Esophagus muscularis mucosa (tissue), 4 donors: ENCODE data around the gene EHBP1. TPM values are rescaled to one million over a fixed set of nuclear protein-coding genes. Genes with fewer than 3 reads are reported as not detected.

Experiments used
- DNase-seq: peaks from one replicate; pipeline ENCODE4 v3.0.0-alpha.2; 2017; ENCODE audit errors: extremely low spot score
- H3K27ac ChIP-seq, 4 donors: fragments of 200-600 bp; sonication (generic); replicated peaks in 1 of 4; 1 replicate in 3 of 4; 2 replicates in 1 of 4; pipeline ENCODE4 v1.5.1; 2016 to 2019; ENCODE audit warnings: mild to moderate bottlenecking in 1 of 4
- H3K27me3 ChIP-seq, 4 donors: fragments of 200-600 bp; sonication (generic); one replicate each; pipeline versions ENCODE4 v1.5.1 to v1.6.0; 2016 to 2019
- H3K36me3 ChIP-seq, 4 donors: fragments of 200-600 bp; sonication (generic); one replicate each; pipeline ENCODE4 v1.5.1; 2016 to 2019
- H3K4me1 ChIP-seq, 4 donors: fragments of 200-600 bp; sonication (generic); one replicate each; pipeline ENCODE4 v1.5.1; 2016 to 2019
- H3K4me3 ChIP-seq, 4 donors: fragments of 200-600 bp; sonication (generic); 1 replicate in 2 of 4; 2 replicates in 2 of 4; pipeline ENCODE4 v1.5.1; 2016 to 2019; ENCODE audit warnings: mild to moderate bottlenecking in 4 of 4, moderate library complexity in 1 of 4
- H3K9me3 ChIP-seq, 4 donors: fragments of 200-600 bp; sonication (generic); 1 replicate in 3 of 4; 2 replicates in 1 of 4; pipeline ENCODE4 v1.5.1; 2016 to 2019
- CTCF ChIP-seq, 3 experiments: fragments of 200-600 bp in 2 of 3; fragments of 450-650 bp in 1 of 3; sonication (generic) in 2 of 3; IDR thresholded peaks; one replicate each; pipeline ENCODE4 v1.5.1; 2017 to 2019; ENCODE audit warnings: antibody characterized with exemption in 3 of 3, mild to moderate bottlenecking in 2 of 3, moderate library complexity in 1 of 3
- EP300 ChIP-seq: sonication (generic); formaldehyde crosslinking; IDR thresholded peaks from one replicate; pipeline ENCODE4 v1.6.1; 2017; ENCODE audit warnings: antibody characterized with exemption
- POLR2A ChIP-seq: fragments of 450-650 bp; IDR thresholded peaks from one replicate; pipeline ENCODE4 v1.6.1; 2017; ENCODE audit warnings: antibody characterized with exemption, moderate library complexity, mild to moderate bottlenecking, low read depth
- POLR2AphosphoS5 ChIP-seq, 2 donors: sonication (generic); formaldehyde crosslinking; IDR thresholded peaks; one replicate each; pipeline ENCODE4 v1.6.1; 2017; ENCODE audit warnings: antibody characterized with exemption in 2 of 2
- WGBS: methylation state at CpG from one replicate; pipeline ENCODE4 v1.1.5; 2018; 5-methylcytosine and 5-hydroxymethylcytosine counted together
- intact Hi-C: fragments of 100-400 bp; cut with DNase I; formaldehyde crosslinking; loops from one replicate; pipeline ENCODE4 v1.15.1; 2023
- total RNA-seq, 4 donors: library from RNA; depleted of rRNA; stranded (reverse); fragments of >200 nt; gene quantifications; one replicate each; pipeline versions ENCODE4 v1.1.0 to v1.2.1, GENCODE V29; 2016

The EHBP1 gene
- total RNA-seq, 4 donors from 2014 or later: 103 to 199 (median 151) TPM

GRCh38 chr2:63023444-63023843 lies 317.9 kb downstream of the EHBP1 start:
- intact Hi-C loops: no loop called here
- WGBS: 0% methylated on average over 1 of the region's 1 CpG
- TF ChIP-seq POLR2A: no peak
- TF ChIP-seq EP300: no peak
- TF ChIP-seq CTCF (IDR thresholded peaks at IDR 0.05): peak in 1 of 3 experiments; percentile 11
- no peak for TF ChIP-seq POLR2AphosphoS5 (IDR thresholded peaks at IDR 0.05)
- H3K36me3 ChIP-seq: peaks cover 11 to 49% (median 19%) of the 10 kb centered on the region in 4 donors
- H3K27me3 ChIP-seq: no peaks in the 10 kb centered on the region
- H3K4me3 ChIP-seq: no peak overlapping the region
- no peaks in the 10 kb centered on the region for H3K9me3 ChIP-seq
- DNase-seq: no peak
- no peak overlapping the region for H3K27ac ChIP-seq
- no peaks in the 10 kb centered on the region for H3K4me1 ChIP-seq

GRCh38 chr2:63027220-63027619 lies 321.7 kb downstream of the EHBP1 start:
- H3K36me3 ChIP-seq: peaks cover 5 to 55% (median 12%) of the 10 kb centered on the region in 4 donors
- intact Hi-C loops: no loop called here
- no peak for DNase-seq
- WGBS: 92% methylated on average over 2 of the region's 2 CpGs
- H3K27me3 ChIP-seq: no peaks in the 10 kb centered on the region
- no peaks in the 10 kb centered on the region for H3K4me1 ChIP-seq
- H3K27ac ChIP-seq: no peak overlapping the region
- H3K4me3 ChIP-seq: no peak overlapping the region
- H3K9me3 ChIP-seq: no peaks in the 10 kb centered on the region
- TF ChIP-seq EP300: no peak
- no peak for TF ChIP-seq POLR2A

- DNase-seq: no peak
- intact Hi-C loops: no loop called here
- 92% methylated on average over 1 of the region's 1 CpG for WGBS
- Histone ChIP-seq H3K4me3 (no peak overlapping the region), H3K27me3 (no peaks in the 10 kb centered on the region), H3K9me3 (no peaks in the 10 kb centered on the region), H3K4me1 (no peaks in the 10 kb centered on the region), H3K36me3 (peaks cover 3 to 45% (median 8%) of the 10 kb centered on the region in 4 donors), H3K27ac (no peak overlapping the region)
- TF ChIP-seq POLR2A: no peak
- TF ChIP-seq EP300: no peak
- TF ChIP-seq CTCF (IDR thresholded peaks at IDR 0.05): no peak
- no peak for TF ChIP-seq POLR2AphosphoS5 (IDR thresholded peaks at IDR 0.05)
Measured at GRCh38 chr2:63029058-63029457, 323.5 kb downstream of the EHBP1 start.

GRCh38 chr2:63034526-63034925 lies 329.0 kb downstream of the EHBP1 start:
- Histone ChIP-seq H3K36me3 (peaks cover 0 to 37% (median 2%) of the 10 kb centered on the region in 4 donors), H3K4me3 (no peak overlapping the region), H3K4me1 (no peaks in the 10 kb centered on the region), H3K27ac (no peak overlapping the region), H3K27me3 (no peaks in the 10 kb centered on the region), H3K9me3 (no peaks in the 10 kb centered on the region)
- DNase-seq: no peak
- TF ChIP-seq POLR2AphosphoS5 (IDR thresholded peaks at IDR 0.05): no peak
- no peak for TF ChIP-seq CTCF (IDR thresholded peaks at IDR 0.05)
- no peak for TF ChIP-seq EP300
- TF ChIP-seq POLR2A: no peak
- WGBS: 91% methylated on average over 4 of the region's 4 CpGs
- intact Hi-C loops: no loop called here

GRCh38 chr2:63035169-63035568 lies 329.7 kb downstream of the EHBP1 start:
- Histone ChIP-seq H3K27ac (no peak overlapping the region), H3K4me3 (no peak overlapping the region), H3K27me3 (no peaks in the 10 kb centered on the region), H3K4me1 (no peaks in the 10 kb centered on the region), H3K9me3 (no peaks in the 10 kb centered on the region), H3K36me3 (peaks cover 0 to 31% (median 2%) of the 10 kb centered on the region in 4 donors)
- WGBS: 98% methylated on average over 2 of the region's 2 CpGs
- DNase-seq: no peak
- TF ChIP-seq POLR2A (no peak), POLR2AphosphoS5 (IDR thresholded peaks at IDR 0.05) (no peak), CTCF (IDR thresholded peaks at IDR 0.05) (no peak), EP300 (no peak)
- intact Hi-C loops: no loop called here
